Measurements from ENCODE around the gene OLIG1.

The OLIG1 gene

GRCh38 chr21:33099131-33099530 lies 29.2 kb downstream of the OLIG1 start:
- no peak for DNase-seq (ENCODE audit: low read depth)

- no peak for DNase-seq (ENCODE audit: low read depth)
These were observed 31.5 kb downstream of the OLIG1 start for GRCh38 chr21:33101300-33101911.

- DNase-seq (ENCODE audit: low read depth): no peak
These were observed 35.1 kb downstream of the OLIG1 start for GRCh38 chr21:33105088-33105487.

- no peak for DNase-seq (ENCODE audit: low read depth)
These were observed 38.3 kb downstream of the OLIG1 start for GRCh38 chr21:33108228-33108627.

GRCh38 chr21:33109574-33110339 lies 39.8 kb downstream of the OLIG1 start:
- no peak for DNase-seq (ENCODE audit: low read depth)

GRCh38 chr21:33110340-33110715 lies 40.4 kb downstream of the OLIG1 start:
- DNase-seq (ENCODE audit: low read depth): no peak

- DNase-seq (ENCODE audit: low read depth): no peak
These were observed 41.6 kb downstream of the OLIG1 start for GRCh38 chr21:33111577-33111976.

- DNase-seq (ENCODE audit: low read depth): no peak
These were observed 42.2 kb downstream of the OLIG1 start for GRCh38 chr21:33112151-33112550.

- no peak for DNase-seq (ENCODE audit: low read depth)
These were observed 42.7 kb downstream of the OLIG1 start for GRCh38 chr21:33112681-33113080.

GRCh38 chr21:33113131-33113530 lies 43.2 kb downstream of the OLIG1 start:
- no peak for DNase-seq (ENCODE audit: low read depth)

GRCh38 chr21:33114276-33114675 lies 44.3 kb downstream of the OLIG1 start:
- no peak for DNase-seq (ENCODE audit: low read depth)

- no peak for DNase-seq (ENCODE audit: low read depth)
These were observed 45.9 kb downstream of the OLIG1 start for GRCh38 chr21:33115631-33116510.

GRCh38 chr21:33116676-33117075 lies 46.7 kb downstream of the OLIG1 start:
- DNase-seq (ENCODE audit: low read depth): no peak

GRCh38 chr21:33117101-33117888 lies 47.4 kb downstream of the OLIG1 start:
- no peak for DNase-seq (ENCODE audit: low read depth)
